ENCODE results near the gene BAHD1. TPM values are rescaled to one million over a fixed set of nuclear protein-coding genes. Genes with fewer than 3 reads are reported as not detected.

Gene BAHD1
- total RNA-seq, 2 experiments from 2014 or later: 9.9 to 11.7 TPM

DNA sequence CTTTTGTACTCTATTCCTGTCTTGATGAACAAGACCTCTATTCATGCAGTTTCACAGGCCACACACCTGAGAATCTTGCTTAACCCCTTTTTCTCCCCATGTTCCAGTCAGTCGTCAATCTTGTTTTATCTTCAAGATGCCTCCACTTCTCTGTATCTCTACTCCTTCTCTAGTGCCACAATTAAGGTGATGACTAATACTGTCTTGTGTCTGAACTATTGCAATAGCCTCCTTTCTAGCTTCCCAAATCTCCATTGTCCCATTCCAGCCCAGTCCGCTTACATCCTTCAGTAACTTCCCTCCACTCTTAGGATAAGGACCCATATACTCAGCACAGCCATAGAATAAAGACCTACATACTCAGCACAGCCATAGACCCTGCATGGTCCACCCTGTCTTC lies 54.8 kb downstream of the BAHD1 start:
- H3K27ac Mint-ChIP-seq: no peak overlapping the region
- peaks cover 28% of the 10 kb centered on the region for H3K4me1 Mint-ChIP-seq (ENCODE audit: low read depth)
- H3K27me3 Mint-ChIP-seq (ENCODE audit: low read depth): peaks cover 3% of the 10 kb centered on the region
- no peaks in the 10 kb centered on the region for H3K9me3 Mint-ChIP-seq
- no peak for DNase-seq
- CTCF ChIA-PET: no interaction called here
- H3K36me3 Mint-ChIP-seq (ENCODE audit: low read depth): no peaks in the 10 kb centered on the region
- no peak overlapping the region for H3K4me3 Mint-ChIP-seq
- intact Hi-C loops (cut with micrococcal nuclease): no loop called here

GRCh38 chr15:40498418-40498817 lies 57.7 kb downstream of the BAHD1 start:
- peaks cover 24% of the 10 kb centered on the region for H3K4me1 Mint-ChIP-seq (ENCODE audit: low read depth)
- no peak for DNase-seq
- no peak overlapping the region for H3K4me3 Mint-ChIP-seq
- H3K36me3 Mint-ChIP-seq (ENCODE audit: low read depth): no peaks in the 10 kb centered on the region
- peaks cover 3% of the 10 kb centered on the region for H3K27me3 Mint-ChIP-seq (ENCODE audit: low read depth)
- CTCF ChIA-PET: interaction anchor here (0.9 to 1.3 kb wide), 2 partner anchors 48 to 56 kb away, joined by 3 read pairs; no protein-coding TSS in a partner anchor
- no peak overlapping the region for H3K27ac Mint-ChIP-seq
- intact Hi-C loops (cut with micrococcal nuclease): no loop called here
- H3K9me3 Mint-ChIP-seq: no peaks in the 10 kb centered on the region

GRCh38 chr15:40498891-40499290 lies 58.1 kb downstream of the BAHD1 start:
- Mint-ChIP-seq H3K9me3 (no peaks in the 10 kb centered on the region), H3K27ac (no peak overlapping the region), H3K4me3 (no peak overlapping the region), H3K27me3 (ENCODE audit: low read depth) (peaks cover 3% of the 10 kb centered on the region), H3K36me3 (ENCODE audit: low read depth) (no peaks in the 10 kb centered on the region), H3K4me1 (ENCODE audit: low read depth) (peaks cover 20% of the 10 kb centered on the region)
- CTCF ChIA-PET: interaction anchor here (1.0 kb wide), 1 partner anchor 34 kb away, joined by 3 read pairs; no protein-coding TSS in a partner anchor
- intact Hi-C loops (cut with micrococcal nuclease): no loop called here
- no peak for DNase-seq

DNA sequence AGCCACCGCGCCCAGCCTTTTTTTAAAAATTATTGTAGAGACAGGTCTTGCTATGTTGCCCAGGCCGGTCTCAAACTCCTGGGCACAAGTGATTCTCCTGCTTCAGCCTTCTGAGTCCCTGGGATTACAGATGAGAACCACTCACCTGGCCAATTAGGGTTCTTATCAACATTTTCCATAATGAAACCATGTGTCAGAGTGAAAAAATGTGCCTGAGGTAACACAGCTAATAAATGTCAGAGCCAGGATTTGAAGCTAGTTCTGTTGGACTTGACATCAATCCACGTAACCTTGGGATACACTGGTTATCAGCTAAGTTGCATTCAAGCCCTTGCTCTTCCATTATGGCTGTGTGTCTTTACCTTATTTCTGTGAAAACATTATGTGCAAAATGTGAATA lies 59.2 kb downstream of the BAHD1 start:
- intact Hi-C loops (cut with micrococcal nuclease): no loop called here
- Mint-ChIP-seq H3K27me3 (ENCODE audit: low read depth) (peaks cover 3% of the 10 kb centered on the region), H3K9me3 (no peaks in the 10 kb centered on the region), H3K27ac (no peak overlapping the region), H3K4me3 (no peak overlapping the region), H3K4me1 (ENCODE audit: low read depth) (peaks cover 13% of the 10 kb centered on the region), H3K36me3 (ENCODE audit: low read depth) (no peaks in the 10 kb centered on the region)
- DNase-seq: no peak
- CTCF ChIA-PET: interaction anchor here (0.5 to 1.0 kb wide), 2 partner anchors 33 to 178 kb away, joined by 3 to 5 read pairs; no protein-coding TSS in a partner anchor

GRCh38 chr15:40500568-40501330 lies 60.0 kb downstream of the BAHD1 start:
- no peak for DNase-seq
- CTCF ChIA-PET: interaction anchor here (0.5 kb wide), 1 partner anchor 177 kb away, joined by 5 read pairs; no protein-coding TSS in a partner anchor
- intact Hi-C loops (cut with micrococcal nuclease): no loop called here
- peaks cover 9% of the 10 kb centered on the region for H3K4me1 Mint-ChIP-seq (ENCODE audit: low read depth)
- H3K36me3 Mint-ChIP-seq (ENCODE audit: low read depth): no peaks in the 10 kb centered on the region
- no peak overlapping the region for H3K4me3 Mint-ChIP-seq
- no peak overlapping the region for H3K27ac Mint-ChIP-seq
- H3K9me3 Mint-ChIP-seq: no peaks in the 10 kb centered on the region
- H3K27me3 Mint-ChIP-seq (ENCODE audit: low read depth): peaks cover 6% of the 10 kb centered on the region

DNA sequence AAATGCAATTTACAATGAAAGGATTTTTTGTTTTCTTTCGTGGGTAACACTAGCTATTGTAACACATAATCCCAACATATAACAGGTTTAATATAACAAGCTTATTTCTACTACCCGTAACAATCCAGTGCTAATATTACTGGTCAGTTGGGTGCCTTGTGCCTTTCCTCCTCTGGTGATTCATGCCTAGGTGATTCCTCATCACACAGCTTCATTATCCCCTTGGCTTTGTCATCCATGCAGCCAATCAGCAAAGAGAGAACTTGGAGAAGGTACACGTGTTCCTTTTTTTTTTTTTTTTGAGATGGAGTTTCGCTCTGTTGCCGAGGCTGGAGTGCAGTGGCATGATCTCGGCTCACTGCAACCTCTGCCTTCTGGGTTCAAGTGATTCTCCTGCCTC lies 60.7 kb downstream of the BAHD1 start:
- Mint-ChIP-seq H3K9me3 (no peaks in the 10 kb centered on the region), H3K4me3 (no peak overlapping the region), H3K27me3 (ENCODE audit: low read depth) (peaks cover 9% of the 10 kb centered on the region), H3K4me1 (ENCODE audit: low read depth) (peaks cover 9% of the 10 kb centered on the region), H3K27ac (no peak overlapping the region), H3K36me3 (ENCODE audit: low read depth) (no peaks in the 10 kb centered on the region)
- CTCF ChIA-PET: no interaction called here
- no peak for DNase-seq
- intact Hi-C loops (cut with micrococcal nuclease): no loop called here

DNA sequence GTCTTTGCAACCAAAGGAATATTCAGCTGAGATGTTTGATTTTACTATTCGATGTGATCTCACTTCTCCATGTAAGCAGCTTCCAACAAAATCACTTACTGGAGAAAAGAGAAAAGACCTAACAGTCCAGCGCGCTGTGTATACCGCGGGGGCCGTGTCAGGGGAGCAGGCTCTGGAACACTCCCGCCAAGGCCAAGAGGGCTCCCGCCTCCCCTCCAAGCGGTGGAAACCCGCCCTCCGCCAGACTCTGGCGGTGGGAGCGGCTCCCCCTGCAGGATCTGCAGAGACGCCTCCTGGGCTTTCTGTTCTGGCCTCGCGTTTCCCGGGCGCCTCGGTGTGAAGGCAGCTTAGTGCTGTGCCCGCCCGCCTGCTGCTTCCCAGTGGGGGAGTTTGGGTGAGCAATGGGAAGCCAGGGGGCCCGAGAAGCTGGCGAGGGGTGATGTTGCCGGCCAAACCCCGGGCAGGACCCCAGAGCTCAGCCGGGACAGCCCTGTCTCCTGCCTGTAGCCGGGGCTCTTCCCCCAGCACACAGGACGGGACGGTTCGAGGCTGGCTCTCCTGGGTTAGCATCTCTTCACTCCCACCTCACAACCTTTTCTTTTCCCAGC lies 66.3 kb downstream of the BAHD1 start:
- CTCF ChIA-PET: interaction anchor here (0.6 to 3.1 kb wide), 17 partner anchors 10 to 163 kb away, joined by 3 to 21 read pairs (median 5); partner anchors contain the start of genes BAHD1 and CCDC32
- Mint-ChIP-seq H3K9me3 (no peaks in the 10 kb centered on the region), H3K4me3 (no peak overlapping the region), H3K4me1 (ENCODE audit: low read depth) (peaks cover 9% of the 10 kb centered on the region), H3K36me3 (ENCODE audit: low read depth) (no peaks in the 10 kb centered on the region), H3K27me3 (ENCODE audit: low read depth) (peaks cover 34% of the 10 kb centered on the region), H3K27ac (no peak overlapping the region)
- DNase-seq: peak; percentile 75
- intact Hi-C loops (cut with micrococcal nuclease): loop anchor here (1.0 to 2.0 kb wide), 4 partner anchors 36 to 162 kb away; partner anchors contain the start of gene CHST14

- Mint-ChIP-seq H3K4me1 (ENCODE audit: low read depth) (peaks cover 12% of the 10 kb centered on the region), H3K4me3 (no peak overlapping the region), H3K27ac (no peak overlapping the region), H3K27me3 (ENCODE audit: low read depth) (peaks cover 44% of the 10 kb centered on the region), H3K9me3 (no peaks in the 10 kb centered on the region), H3K36me3 (ENCODE audit: low read depth) (no peaks in the 10 kb centered on the region)
- DNase-seq: no peak
- intact Hi-C loops (cut with micrococcal nuclease): no loop called here
- CTCF ChIA-PET: interaction anchor here (0.8 to 3.1 kb wide), 9 partner anchors 9 to 170 kb away, joined by 3 to 21 read pairs (median 4); partner anchors contain the start of gene BAHD1
Observed at GRCh38 chr15:40508216-40508615, 67.5 kb downstream of the BAHD1 start.

- Mint-ChIP-seq H3K4me3 (no peak overlapping the region), H3K27ac (no peak overlapping the region), H3K27me3 (ENCODE audit: low read depth) (peaks cover 49% of the 10 kb centered on the region), H3K9me3 (no peaks in the 10 kb centered on the region), H3K4me1 (ENCODE audit: low read depth) (peaks cover 12% of the 10 kb centered on the region), H3K36me3 (ENCODE audit: low read depth) (no peaks in the 10 kb centered on the region)
- DNase-seq: no peak
- intact Hi-C loops (cut with micrococcal nuclease): no loop called here
- CTCF ChIA-PET: interaction anchor here (0.6 to 1.5 kb wide), 3 partner anchors 10 to 235 kb away, joined by 3 to 4 read pairs (median 3); no protein-coding TSS in a partner anchor
Observed at GRCh38 chr15:40510201-40510600, 69.4 kb downstream of the BAHD1 start.

DNA sequence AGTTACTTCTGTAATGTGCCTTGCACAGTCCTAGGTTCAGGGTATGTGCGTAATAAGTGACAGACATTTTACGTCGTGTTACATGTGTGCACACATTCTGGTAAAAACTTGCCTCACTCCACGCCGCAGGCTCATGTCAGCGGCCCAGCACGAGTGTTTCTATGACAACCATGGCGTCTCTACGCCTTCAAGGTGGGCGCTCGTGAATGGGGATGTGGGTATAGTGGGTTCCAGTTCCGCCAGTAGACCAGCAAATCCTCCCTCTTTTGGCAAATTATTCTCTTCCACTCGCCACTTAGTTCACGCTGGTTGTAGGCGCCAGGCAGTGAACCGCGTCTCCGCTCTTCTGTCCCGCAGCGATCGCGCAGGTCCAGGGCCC lies 70.3 kb downstream of the BAHD1 start:
- Mint-ChIP-seq H3K27ac (no peak overlapping the region), H3K4me1 (ENCODE audit: low read depth) (peaks cover 12% of the 10 kb centered on the region), H3K9me3 (no peaks in the 10 kb centered on the region), H3K36me3 (ENCODE audit: low read depth) (no peaks in the 10 kb centered on the region), H3K4me3 (peak overlapping the region; percentile 72), H3K27me3 (ENCODE audit: low read depth) (peaks cover 52% of the 10 kb centered on the region)
- CTCF ChIA-PET: no interaction called here
- intact Hi-C loops (cut with micrococcal nuclease): no loop called here
- DNase-seq: peak; percentile 16

- Mint-ChIP-seq H3K27me3 (ENCODE audit: low read depth) (peaks cover 48% of the 10 kb centered on the region), H3K36me3 (ENCODE audit: low read depth) (no peaks in the 10 kb centered on the region), H3K27ac (no peak overlapping the region), H3K4me1 (ENCODE audit: low read depth) (peaks cover 12% of the 10 kb centered on the region), H3K4me3 (peak overlapping the region; percentile 72), H3K9me3 (no peaks in the 10 kb centered on the region)
- CTCF ChIA-PET: no interaction called here
- DNase-seq: peak; percentile 11
- intact Hi-C loops (cut with micrococcal nuclease): no loop called here
Observed at GRCh38 chr15:40511472-40512133, 70.8 kb downstream of the BAHD1 start.

GRCh38 chr15:40512440-40512839 lies 71.7 kb downstream of the BAHD1 start:
- intact Hi-C loops (cut with micrococcal nuclease): no loop called here
- Mint-ChIP-seq H3K9me3 (no peaks in the 10 kb centered on the region), H3K27ac (no peak overlapping the region), H3K4me1 (ENCODE audit: low read depth) (peaks cover 8% of the 10 kb centered on the region), H3K27me3 (ENCODE audit: low read depth) (peaks cover 47% of the 10 kb centered on the region), H3K4me3 (peak overlapping the region; percentile 61), H3K36me3 (ENCODE audit: low read depth) (no peaks in the 10 kb centered on the region)
- CTCF ChIA-PET: interaction anchor here (0.6 to 1.5 kb wide), 2 partner anchors 66 to 70 kb away, joined by 4 to 5 read pairs; no protein-coding TSS in a partner anchor
- DNase-seq: no peak

Data from activated naive CD4-positive, alpha-beta T cell treated with anti-CD3 and anti-CD28 coated beads for 36 hours (primary cell).